GM19025 (cell line): ENCODE data around the gene TFPI2.

Source experiments
- ATAC-seq: cut with Tn5 transposase; IDR thresholded peaks from one replicate; pipeline ENCODE4 v1.9.1; 2021; ENCODE audit warnings: mild to moderate bottlenecking, low read depth, moderate library complexity; ENCODE audit not compliant: unreplicated experiment

TFPI2 gene

GRCh38 chr7:93860261-93860660 is 30.3 kb downstream of the TFPI2 start:
- ATAC-seq = no peak

GRCh38 chr7:93858857-93859256 is 31.7 kb downstream of the TFPI2 start:
- no peak for ATAC-seq

GRCh38 chr7:93856323-93856722 is 34.2 kb downstream of the TFPI2 start:
- ATAC-seq = no peak

GRCh38 chr7:93855797-93856196 is 34.8 kb downstream of the TFPI2 start:
- no peak for ATAC-seq

GRCh38 chr7:93854480-93854879 is 36.1 kb downstream of the TFPI2 start:
- ATAC-seq = no peak

GRCh38 chr7:93851536-93851935 is 39.0 kb downstream of the TFPI2 start:
- ATAC-seq = no peak

- no peak for ATAC-seq
These were observed 47.3 kb downstream of the TFPI2 start for GRCh38 chr7:93843260-93843659.

GRCh38 chr7:93838966-93839365 is 51.6 kb downstream of the TFPI2 start:
- no peak for ATAC-seq

- no peak for ATAC-seq
These were observed 53.3 kb downstream of the TFPI2 start for GRCh38 chr7:93837245-93837644.

GRCh38 chr7:93836116-93836515 is 54.4 kb downstream of the TFPI2 start:
- ATAC-seq = no peak

GRCh38 chr7:93835702-93836101 is 54.9 kb downstream of the TFPI2 start:
- ATAC-seq = no peak
